Breast epithelium (tissue), 3 donors: ENCODE measurements around the gene ARMC9.

Source experiments
- CTCF ChIP-seq, 3 donors: fragments of 450-650 bp; IDR thresholded peaks; one replicate each; pipeline ENCODE4 v1.5.1; 2016 to 2017; ENCODE audit warnings: antibody characterized with exemption in 3 of 3, mild to moderate bottlenecking in 3 of 3, moderate library complexity in 3 of 3
- POLR2A ChIP-seq: fragments of 450-650 bp; IDR thresholded peaks from one replicate; pipeline ENCODE4 v1.6.1; 2016; ENCODE audit warnings: antibody characterized with exemption, mild to moderate bottlenecking, moderate library complexity
- POLR2AphosphoS5 ChIP-seq, 3 donors: sonication (generic); formaldehyde crosslinking; IDR thresholded peaks; one replicate each; pipeline ENCODE4 v1.6.1; 2017; ENCODE audit warnings: antibody characterized with exemption in 3 of 3

GRCh38 chr2:231380991-231381847, 182.8 kb downstream of the ARMC9 start:
- TF ChIP-seq POLR2AphosphoS5 (IDR thresholded peaks at IDR 0.05) = no peak
- no peak for TF ChIP-seq CTCF (IDR thresholded peaks at IDR 0.05)
- no peak for TF ChIP-seq POLR2A
